IPS DF 6.9 (cell line): ENCODE measurements around the gene PIGX.

ENCODE experiments used
- DNase-seq: peaks from one replicate; pipeline ENCODE4 v3.0.0-alpha.2; 2013; ENCODE audit warnings: low read depth, low spot score
- H3K27ac ChIP-seq: one replicate; pipeline ENCODE4 v1.5.1; 2013; ENCODE audit warnings: low read length, control low read depth
- H3K27me3 ChIP-seq: 2 replicates; pipeline ENCODE4 v1.6.1; 2013; ENCODE audit warnings: mild to moderate bottlenecking, low read length; ENCODE audit not compliant: control insufficient read depth, insufficient read depth
- H3K36me3 ChIP-seq: 2 replicates; pipeline ENCODE4 v1.6.1; 2013; ENCODE audit warnings: low read length; ENCODE audit not compliant: control insufficient read depth, insufficient read depth
- H3K4me1 ChIP-seq: 2 replicates; pipeline ENCODE4 v1.6.1; 2013; ENCODE audit warnings: low read length; ENCODE audit not compliant: control insufficient read depth, insufficient read depth
- H3K4me3 ChIP-seq: 2 replicates; pipeline ENCODE4 v1.5.1; 2013; ENCODE audit warnings: mild to moderate bottlenecking, low read length
- H3K9me3 ChIP-seq: 2 replicates; pipeline ENCODE4 v1.6.1; 2013; ENCODE audit warnings: low read length, inconsistent platforms; ENCODE audit not compliant: control insufficient read depth, insufficient read depth
- WGBS: extraction: QIAGEN DNeasy Blood & Tissue Kit; methylation state at CpG from one replicate; pipeline ENCODE4 v1.1.7; 2013; ENCODE audit warnings: mixed read lengths, missing lambda C conversion rate; ENCODE audit not compliant: insufficient read length, insufficient coverage; 5-methylcytosine and 5-hydroxymethylcytosine counted together

PIGX gene

DNA sequence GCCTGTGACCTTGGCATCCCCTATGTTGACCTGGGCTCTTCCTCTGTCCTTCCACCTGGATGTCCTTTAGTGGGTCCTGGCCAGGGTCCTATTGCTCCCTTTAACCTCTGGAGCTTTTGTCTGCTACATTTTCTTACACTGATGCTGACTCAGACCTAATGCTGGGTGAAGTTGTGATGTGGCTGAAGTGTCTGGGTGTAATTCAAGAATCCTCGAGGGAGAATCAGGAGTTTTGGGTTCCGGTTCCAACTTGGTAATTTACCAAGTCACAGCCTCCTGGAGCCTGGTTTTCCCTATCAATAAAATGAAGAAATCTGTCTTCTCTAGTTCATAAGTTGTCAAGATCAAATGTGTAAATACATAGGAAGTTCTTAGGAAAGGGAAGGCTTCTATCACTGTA, 25.7 kb upstream of the PIGX start:
- no peak overlapping the region for H3K27ac ChIP-seq
- no CpG with 5 or more reads among the region's 2 CpGs for WGBS

DNA sequence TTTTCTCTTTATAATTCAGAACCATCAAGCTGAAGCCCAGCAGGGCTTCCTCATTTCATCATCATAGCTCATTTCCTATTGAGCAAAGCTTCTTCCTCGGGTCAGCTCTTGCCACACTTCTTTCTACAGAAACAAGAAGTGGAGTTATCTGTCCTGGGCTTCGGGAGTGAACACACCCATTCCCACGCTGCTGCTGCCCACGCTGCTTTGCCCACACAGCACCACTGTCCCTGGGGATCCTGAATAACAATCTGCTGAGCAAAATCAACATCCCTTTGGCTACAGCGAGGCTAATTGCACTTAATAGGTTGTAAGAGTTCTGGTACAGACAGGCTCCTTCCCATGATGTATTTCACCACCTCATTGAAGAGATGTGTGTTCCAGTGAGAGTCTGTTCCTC, 23.8 kb upstream of the PIGX start:
- no peak for DNase-seq
- no peak overlapping the region for H3K4me3 ChIP-seq
- H3K36me3 ChIP-seq: no peaks in the 10 kb centered on the region
- no peaks in the 10 kb centered on the region for H3K27me3 ChIP-seq
- no CpG with 5 or more reads among the region's 5 CpGs for WGBS
- H3K4me1 ChIP-seq: 0 out of 2 replicates have a peak, but pooled peaks cover 1% of the 10 kb centered on the region
- H3K9me3 ChIP-seq: no peaks in the 10 kb centered on the region
- H3K27ac ChIP-seq: no peak overlapping the region

More for the DNA sequence above, 25.7 kb upstream of the PIGX start:
- Histone ChIP-seq H3K4me3 (no peak overlapping the region), H3K4me1 (0 out of 2 replicates have a peak, but pooled peaks cover 1% of the 10 kb centered on the region), H3K36me3 (no peaks in the 10 kb centered on the region), H3K27me3 (no peaks in the 10 kb centered on the region), H3K9me3 (no peaks in the 10 kb centered on the region)
- no peak for DNase-seq

GRCh38 chr3:196689941-196690660, 22.1 kb upstream of the PIGX start:
- Histone ChIP-seq H3K36me3 (no peaks in the 10 kb centered on the region), H3K9me3 (no peaks in the 10 kb centered on the region), H3K4me1 (0 out of 2 replicates have a peak, but pooled peaks cover 1% of the 10 kb centered on the region), H3K4me3 (no peak overlapping the region), H3K27ac (no peak overlapping the region), H3K27me3 (no peaks in the 10 kb centered on the region)
- DNase-seq: no peak
- no CpG with 5 or more reads among the region's 17 CpGs for WGBS

DNA sequence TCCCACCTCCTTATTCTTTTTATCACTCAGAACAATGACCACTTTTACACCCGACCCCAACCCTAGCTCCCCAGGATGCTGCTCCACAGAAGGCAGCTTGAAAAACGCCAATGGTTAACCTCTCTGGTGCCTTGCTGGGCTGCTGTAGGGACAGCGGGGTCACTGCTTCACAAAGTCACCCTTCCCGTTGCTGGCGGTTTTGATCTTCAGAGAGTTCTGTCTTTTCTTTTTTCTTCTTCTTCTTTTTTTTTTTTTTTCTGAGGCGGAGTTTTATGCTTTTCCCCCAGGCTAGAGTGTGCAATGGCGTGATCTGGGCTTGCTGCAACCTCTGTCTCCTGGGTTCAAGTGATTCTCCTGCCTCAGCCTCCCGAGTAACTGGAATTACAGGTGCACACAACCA, 20.8 kb upstream of the PIGX start:
- H3K27me3 ChIP-seq: no peaks in the 10 kb centered on the region
- H3K9me3 ChIP-seq: no peaks in the 10 kb centered on the region
- 0 out of 2 replicates have a peak, but pooled peaks cover 1% of the 10 kb centered on the region for H3K4me1 ChIP-seq
- H3K4me3 ChIP-seq: no peak overlapping the region
- no peak for DNase-seq
- no peaks in the 10 kb centered on the region for H3K36me3 ChIP-seq
- no peak overlapping the region for H3K27ac ChIP-seq
- WGBS: no CpG with 5 or more reads among the region's 8 CpGs

- no peaks in the 10 kb centered on the region for H3K27me3 ChIP-seq
- H3K4me1 ChIP-seq: no peaks in the 10 kb centered on the region
- no peaks in the 10 kb centered on the region for H3K9me3 ChIP-seq
- no CpG with 5 or more reads among the region's 1 CpG for WGBS
- no peak for DNase-seq
- H3K27ac ChIP-seq: no peak overlapping the region
- H3K36me3 ChIP-seq: no peaks in the 10 kb centered on the region
- no peak overlapping the region for H3K4me3 ChIP-seq
Measured at GRCh38 chr3:196694202-196694638, 18.0 kb upstream of the PIGX start.

DNA sequence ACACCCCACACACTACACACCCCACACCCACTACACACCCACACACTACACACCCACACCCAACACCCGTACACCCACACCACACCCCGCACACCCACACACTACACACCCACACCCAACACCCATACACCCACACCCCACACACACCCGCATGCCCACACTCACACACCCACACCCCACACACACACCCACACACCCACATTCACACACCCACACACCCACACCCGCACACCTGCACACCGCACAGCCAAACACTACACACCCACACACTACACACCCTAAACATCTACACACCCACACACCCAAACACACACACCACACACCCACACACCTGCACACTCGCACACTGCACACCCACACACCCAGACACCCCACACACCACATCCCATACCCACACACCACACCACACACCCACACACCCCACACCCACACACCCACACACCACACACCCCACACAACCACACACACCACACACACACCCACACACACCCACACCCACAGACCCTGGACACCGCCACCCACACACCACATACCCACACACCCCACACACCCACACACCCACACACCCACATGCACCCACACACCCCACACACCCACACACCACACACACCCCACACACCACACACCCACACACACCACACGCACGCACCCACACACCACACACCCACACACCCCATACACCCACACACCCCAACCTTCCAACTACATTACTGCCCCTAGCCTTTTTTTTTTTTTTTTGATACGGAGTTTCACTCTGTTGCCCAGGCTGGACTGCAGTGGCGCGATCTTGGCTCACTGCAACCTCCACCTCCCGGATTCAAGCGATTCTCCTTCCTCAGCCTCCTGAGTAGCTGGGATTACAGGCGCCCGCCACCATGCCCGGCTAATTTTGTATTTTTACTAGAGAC, 17.0 kb upstream of the PIGX start:
- Histone ChIP-seq H3K27me3 (no peaks in the 10 kb centered on the region), H3K27ac (no peak overlapping the region), H3K36me3 (no peaks in the 10 kb centered on the region), H3K9me3 (no peaks in the 10 kb centered on the region), H3K4me1 (no peaks in the 10 kb centered on the region), H3K4me3 (no peak overlapping the region)
- no peak for DNase-seq
- WGBS: 100% methylated on average over 8 of the region's 17 CpGs

- WGBS: no CpG with 5 or more reads among the region's 5 CpGs
- DNase-seq: no peak
- Histone ChIP-seq H3K27me3 (no peaks in the 10 kb centered on the region), H3K4me3 (no peak overlapping the region), H3K9me3 (no peaks in the 10 kb centered on the region), H3K4me1 (no peaks in the 10 kb centered on the region), H3K36me3 (no peaks in the 10 kb centered on the region), H3K27ac (no peak overlapping the region)
Measured at GRCh38 chr3:196695849-196696226, 16.3 kb upstream of the PIGX start.

DNA sequence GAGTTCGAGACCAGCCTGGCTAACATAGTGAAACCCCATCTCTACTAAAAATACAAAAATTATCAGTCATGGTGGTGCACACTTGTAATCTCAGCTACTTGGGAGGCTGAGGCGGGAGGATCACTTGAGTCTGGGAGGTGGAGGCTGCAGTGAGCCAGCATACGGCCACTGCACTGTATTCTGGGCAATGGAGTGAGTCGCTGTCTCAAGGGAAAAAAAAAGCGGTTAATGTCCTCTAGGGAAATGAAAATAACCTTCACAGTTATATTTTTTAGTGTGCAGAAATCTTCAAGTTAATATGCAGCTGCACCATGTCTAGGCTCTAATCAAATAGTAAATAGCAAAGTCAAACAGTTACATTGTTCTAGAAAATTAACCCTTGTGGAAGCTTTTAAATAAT, 14.9 kb upstream of the PIGX start:
- DNase-seq: no peak
- H3K27ac ChIP-seq: no peak overlapping the region
- no CpG with 5 or more reads among the region's 5 CpGs for whole genome bisulfite sequencing
- H3K9me3 ChIP-seq: no peaks in the 10 kb centered on the region
- no peaks in the 10 kb centered on the region for H3K27me3 ChIP-seq
- H3K4me1 ChIP-seq: no peaks in the 10 kb centered on the region
- H3K36me3 ChIP-seq: no peaks in the 10 kb centered on the region
- no peak overlapping the region for H3K4me3 ChIP-seq

DNA sequence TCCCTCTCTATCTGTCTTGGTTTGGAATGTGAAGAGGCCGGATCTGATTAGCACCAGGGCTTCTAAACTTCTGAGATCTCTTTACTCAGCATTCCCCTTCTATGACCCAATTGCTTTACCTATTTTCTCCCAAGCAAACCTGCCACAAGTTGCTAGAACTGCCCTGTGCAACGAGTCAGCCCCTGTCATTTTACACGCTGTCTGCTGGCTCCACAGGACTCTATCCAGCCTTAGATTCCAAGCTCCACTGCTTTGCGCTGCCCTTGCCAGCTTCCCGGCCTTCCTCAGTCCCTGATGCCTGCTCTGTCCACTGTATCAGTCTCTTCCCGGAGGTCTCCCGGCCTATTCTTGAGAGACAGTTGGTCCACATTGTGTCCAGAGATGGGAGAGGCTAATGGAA, 12.4 kb upstream of the PIGX start:
- Histone ChIP-seq H3K27me3 (no peaks in the 10 kb centered on the region), H3K9me3 (no peaks in the 10 kb centered on the region), H3K36me3 (no peaks in the 10 kb centered on the region), H3K4me3 (no peak overlapping the region), H3K4me1 (no peaks in the 10 kb centered on the region), H3K27ac (no peak overlapping the region)
- no peak for DNase-seq
- no CpG with 5 or more reads among the region's 7 CpGs for WGBS

GRCh38 chr3:196700801-196701200, 11.4 kb upstream of the PIGX start:
- no peaks in the 10 kb centered on the region for H3K4me1 ChIP-seq
- DNase-seq: no peak
- no peak overlapping the region for H3K27ac ChIP-seq
- H3K27me3 ChIP-seq: no peaks in the 10 kb centered on the region
- WGBS: no CpG with 5 or more reads among the region's 4 CpGs
- no peak overlapping the region for H3K4me3 ChIP-seq
- no peaks in the 10 kb centered on the region for H3K9me3 ChIP-seq
- H3K36me3 ChIP-seq: no peaks in the 10 kb centered on the region
